B cell (primary cell): ENCODE measurements around the gene RAD23B. TPM values are rescaled to one million over a fixed set of nuclear protein-coding genes. Genes with fewer than 3 reads are reported as not detected.

ENCODE experiments used
- ATAC-seq: fragments of 200-7000 bp; cut with Tn5 transposase; one replicate; pipeline ENCODE4 v1.10.0; 2021; ENCODE audit warnings: low read depth, mild to moderate bottlenecking, moderate number of reproducible peaks, moderate library complexity
- CTCF ChIA-PET: fragments of 350-600 bp; sonication (Branson Sonifier 250); formaldehyde crosslinking; loops from one replicate; lab custom pipeline; 2021; ENCODE audit warnings: antibody characterized with exemption, inconsistent platforms; lab: Charles Lee
- POLR2A ChIA-PET: fragments of 350-600 bp; sonication (Branson Sonifier 250); formaldehyde crosslinking; loops from one replicate; lab custom pipeline; 2021; ENCODE audit warnings: antibody characterized with exemption; lab: Charles Lee
- DNase-seq: peaks from one replicate; pipeline ENCODE4 v3.0.0; 2013
- H2AFZ ChIP-seq: 2 replicates; pipeline ENCODE4 v1.6.1; 2012; ENCODE audit warnings: mild to moderate bottlenecking, low read depth, low read length; ENCODE audit not compliant: insufficient read depth, poor library complexity, severe bottlenecking
- H3K27ac ChIP-seq, 2 donors: 1 replicate in 1 of 2; 2 replicates in 1 of 2; pipeline ENCODE4 v1.5.1; 2012 to 2013; ENCODE audit warnings: low read length in 2 of 2, mild to moderate bottlenecking in 2 of 2, moderate library complexity in 1 of 2
- H3K27me3 ChIP-seq, 4 experiments: fragments of 200-600 bp in 1 of 4; sonication (generic) in 1 of 4; replicated peaks in 1 of 4; 1 replicate in 2 of 4; 2 replicates in 2 of 4; pipeline versions ENCODE4 v1.6.1 to v1.7.0; 2013 to 2016; ENCODE audit warnings: low read length in 3 of 4, mild to moderate bottlenecking in 2 of 4, mixed read lengths in 1 of 4, moderate library complexity in 1 of 4; ENCODE audit not compliant: insufficient read depth in 4 of 4, control insufficient read depth in 3 of 4; ENCODE audit errors: control extremely low read depth in 1 of 4
- H3K36me3 ChIP-seq, 2 experiments: replicated peaks in 1 of 2; 1 replicate in 1 of 2; 2 replicates in 1 of 2; pipeline versions ENCODE4 v1.6.1 to v1.7.1; 2013; ENCODE audit warnings: low read length in 1 of 2; ENCODE audit not compliant: insufficient read depth in 2 of 2, control insufficient read depth in 1 of 2; ENCODE audit errors: control extremely low read depth in 1 of 2, extremely low read depth in 1 of 2
- H3K4me1 ChIP-seq, 2 donors: fragments of 200-600 bp in 1 of 2; sonication (generic) in 1 of 2; 1 replicate in 1 of 2; 2 replicates in 1 of 2; pipeline versions ENCODE4 v1.5.1 to v1.6.1; 2013 to 2017; ENCODE audit warnings: low read length in 2 of 2; ENCODE audit not compliant: control insufficient read depth in 2 of 2, insufficient read depth in 2 of 2
- H3K4me2 ChIP-seq: replicated peaks from 2 replicates; pipeline ENCODE3; 2012; ENCODE audit warnings: mild to moderate bottlenecking, low read depth, low read length; ENCODE audit not compliant: poor library complexity, severe bottlenecking
- H3K4me3 ChIP-seq, 5 experiments: fragments of 200-600 bp in 1 of 5; sonication (generic) in 1 of 5; 1 replicate in 3 of 5; 2 replicates in 2 of 5; pipeline versions ENCODE4 v1.5.1 to v1.7.0; 2011 to 2016; ENCODE audit warnings: low read length in 4 of 5, mild to moderate bottlenecking in 4 of 5, low read depth in 2 of 5, control low read depth in 1 of 5, moderate library complexity in 1 of 5; ENCODE audit not compliant: insufficient read depth in 1 of 5; ENCODE audit errors: control extremely low read depth in 1 of 5, extremely low read depth in 1 of 5
- H3K79me2 ChIP-seq: fragments of 200-600 bp; sonication (generic); one replicate; pipeline ENCODE4 v1.6.0; 2016; ENCODE audit warnings: low read length; ENCODE audit not compliant: control insufficient read depth, insufficient read depth
- H3K9ac ChIP-seq: fragments of 200-600 bp; sonication (generic); 2 replicates; pipeline ENCODE4 v1.6.1; 2017; ENCODE audit warnings: mild to moderate bottlenecking, low read length, moderate library complexity
- H3K9me3 ChIP-seq, 3 donors: one replicate each; pipeline versions ENCODE4 v1.6.1 to v1.7.1; 2013; ENCODE audit warnings: low read length in 2 of 3; ENCODE audit not compliant: control insufficient read depth in 2 of 3, insufficient read depth in 1 of 3; ENCODE audit errors: control extremely low read depth in 1 of 3
- H4K20me1 ChIP-seq: 2 replicates; pipeline ENCODE4 v1.6.0; 2012; ENCODE audit warnings: mild to moderate bottlenecking, low read length; ENCODE audit not compliant: insufficient read depth, control insufficient read depth, poor library complexity, severe bottlenecking
- H3K27ac Mint-ChIP-seq: one replicate; pipeline ENCODE4 v1.8.0; 2021; ENCODE audit warnings: mixed read lengths
- H3K27me3 Mint-ChIP-seq: one replicate; pipeline ENCODE4 v1.8.0; 2021; ENCODE audit warnings: mixed read lengths
- H3K4me1 Mint-ChIP-seq: one replicate; pipeline ENCODE4 v1.8.0; 2021; ENCODE audit warnings: mixed read lengths
- H3K4me3 Mint-ChIP-seq: one replicate; pipeline ENCODE4 v1.8.0; 2021; ENCODE audit warnings: mixed read lengths
- H3K9me3 Mint-ChIP-seq: one replicate; pipeline ENCODE4 v1.8.0; 2022; ENCODE audit warnings: mixed read lengths; ENCODE audit not compliant: insufficient read depth
- EZH2 ChIP-seq: IDR thresholded peaks from 2 replicates; pipeline ENCODE4 v1.6.1; 2012; ENCODE audit warnings: borderline replicate concordance, low read depth, mild to moderate bottlenecking, moderate library complexity, low read length; ENCODE audit not compliant: insufficient read depth, poor library complexity, severe bottlenecking
- WGBS: methylation state at CpG from one replicate; pipeline ENCODE4 v1.1.5; 2013; ENCODE audit warnings: missing lambda C conversion rate; ENCODE audit not compliant: insufficient coverage; 5-methylcytosine and 5-hydroxymethylcytosine counted together
- intact Hi-C: fragments of 100-400 bp; cut with micrococcal nuclease; formaldehyde crosslinking; loops from one replicate; pipeline ENCODE4 v1.10.0; 2022
- polyA plus RNA-seq: library from polyadenylated mRNA; depleted of rRNA; stranded (reverse); fragments of >200 nt; gene quantifications from 2 replicates; pipeline ENCODE4 v1.2.3, GENCODE V29; 2012
- total RNA-seq, 2 donors: library from RNA; stranded (reverse); fragments of 120-200 nt in 1 of 2; gene quantifications; 1 replicate in 1 of 2; 2 replicates in 1 of 2; pipeline versions ENCODE4 v1.2.3 to v1.2.4, GENCODE V29; 2013 to 2022
- TF ChIP-seq, protein P1 (sequence below): fragments of 200-600 bp; IDR thresholded peaks from one replicate; pipeline ENCODE4 v1.8.0; 2022; ENCODE audit warnings: antibody characterized with exemption, mild to moderate bottlenecking

The RAD23B gene
- total and polyA plus RNA-seq, 2 donors (not counting 1 experiment from before 2014, with no cell fraction given), result 36.8 to 78.2 TPM

DNA sequence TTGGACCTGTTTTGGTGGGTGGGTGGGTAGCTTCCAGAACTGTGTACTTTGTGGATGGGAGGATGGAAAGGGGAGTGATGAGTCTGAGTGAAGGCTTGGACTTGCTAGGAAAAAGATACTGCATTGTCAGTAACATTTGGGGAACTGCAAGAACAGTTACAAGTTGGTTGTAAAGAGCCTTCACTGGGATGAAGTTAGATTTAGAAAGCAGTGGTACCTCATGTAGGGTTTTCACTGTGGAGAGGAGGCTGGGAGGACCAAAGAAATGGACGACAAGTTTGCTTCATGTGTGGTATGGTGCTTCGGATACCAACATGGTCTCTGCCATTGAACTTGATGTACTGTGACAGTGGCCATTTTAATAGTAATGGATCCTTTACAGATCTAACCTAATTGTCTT, 50.3 kb downstream of the RAD23B start:
- Mint-ChIP-seq H3K27me3 (no peaks in the 10 kb centered on the region), H3K4me1 (no peaks in the 10 kb centered on the region), H3K4me3 (no peak overlapping the region), H3K9me3 (no peaks in the 10 kb centered on the region), H3K27ac (no peak overlapping the region)
- ATAC-seq (no peak), DNase-seq (no peak)
- no peaks in the 10 kb centered on the region for H3K4me1 ChIP-seq
- H4K20me1 ChIP-seq, result peaks cover 9% of the 10 kb centered on the region
- intact Hi-C loops, result no loop called here
- H2AFZ ChIP-seq, result no peak overlapping the region
- H3K4me3 ChIP-seq, result no peak overlapping the region
- no peaks in the 10 kb centered on the region for H3K79me2 ChIP-seq
- POLR2A ChIA-PET, result no interaction called here
- peaks cover 0 to 45% of the 10 kb centered on the region in 2 experiments for H3K36me3 ChIP-seq
- no CpG with 5 or more reads among the region's 2 CpGs for WGBS
- TF ChIP-seq EZH2, result no peak
- TF ChIP-seq, protein P1, sequence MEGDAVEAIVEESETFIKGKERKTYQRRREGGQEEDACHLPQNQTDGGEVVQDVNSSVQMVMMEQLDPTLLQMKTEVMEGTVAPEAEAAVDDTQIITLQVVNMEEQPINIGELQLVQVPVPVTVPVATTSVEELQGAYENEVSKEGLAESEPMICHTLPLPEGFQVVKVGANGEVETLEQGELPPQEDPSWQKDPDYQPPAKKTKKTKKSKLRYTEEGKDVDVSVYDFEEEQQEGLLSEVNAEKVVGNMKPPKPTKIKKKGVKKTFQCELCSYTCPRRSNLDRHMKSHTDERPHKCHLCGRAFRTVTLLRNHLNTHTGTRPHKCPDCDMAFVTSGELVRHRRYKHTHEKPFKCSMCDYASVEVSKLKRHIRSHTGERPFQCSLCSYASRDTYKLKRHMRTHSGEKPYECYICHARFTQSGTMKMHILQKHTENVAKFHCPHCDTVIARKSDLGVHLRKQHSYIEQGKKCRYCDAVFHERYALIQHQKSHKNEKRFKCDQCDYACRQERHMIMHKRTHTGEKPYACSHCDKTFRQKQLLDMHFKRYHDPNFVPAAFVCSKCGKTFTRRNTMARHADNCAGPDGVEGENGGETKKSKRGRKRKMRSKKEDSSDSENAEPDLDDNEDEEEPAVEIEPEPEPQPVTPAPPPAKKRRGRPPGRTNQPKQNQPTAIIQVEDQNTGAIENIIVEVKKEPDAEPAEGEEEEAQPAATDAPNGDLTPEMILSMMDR, result no peak
- no peaks in the 10 kb centered on the region for H3K27me3 ChIP-seq
- H3K9me3 ChIP-seq, result no peaks in the 10 kb centered on the region
- H3K27ac ChIP-seq, result no peak overlapping the region
- no peak overlapping the region for H3K4me2 ChIP-seq
- CTCF ChIA-PET, result interaction anchor here (1.2 to 10.4 kb wide), 3 partner anchors 8 to 96 kb away, joined by 3 to 336 read pairs (median 14); no protein-coding TSS in a partner anchor
- H3K9ac ChIP-seq, result no peak overlapping the region

DNA sequence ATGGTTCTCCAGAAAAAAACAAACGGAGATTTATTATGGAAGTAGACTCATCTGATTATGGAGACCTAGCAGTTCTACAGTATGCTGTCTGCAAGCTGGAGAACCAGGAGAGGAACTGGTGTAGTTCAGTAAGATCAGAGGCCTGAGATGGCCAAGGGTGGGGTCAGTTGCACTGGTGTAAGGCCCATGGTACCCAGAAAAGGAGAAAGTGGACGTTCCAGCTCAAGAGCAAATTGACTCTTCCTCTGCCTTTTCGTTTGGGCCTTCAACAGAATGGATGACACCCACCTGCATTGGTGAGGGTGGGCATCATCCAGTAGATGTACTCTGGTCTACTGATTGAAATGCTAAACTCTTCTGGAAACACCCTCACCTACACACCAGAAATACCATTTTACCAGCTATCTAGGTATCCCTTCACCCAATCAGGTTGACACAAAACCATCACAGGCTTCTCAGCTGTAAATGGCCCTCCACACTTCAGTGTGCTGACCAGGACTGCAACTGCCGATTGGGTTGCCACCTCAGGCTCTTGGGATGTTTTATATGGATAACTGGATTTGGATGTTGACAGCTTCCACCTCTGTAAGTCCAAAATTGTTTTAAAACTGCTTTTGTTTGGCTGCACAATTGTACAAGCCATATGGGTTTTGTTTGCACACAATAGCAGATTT, 51.2 kb downstream of the RAD23B start:
- Histone ChIP-seq H3K36me3 (peaks cover 0 to 42% of the 10 kb centered on the region in 2 experiments), H3K4me1 (no peaks in the 10 kb centered on the region), H4K20me1 (peaks cover under 1% of the 10 kb centered on the region), H3K4me2 (no peak overlapping the region), H3K27ac (no peak overlapping the region), H3K4me3 (no peak overlapping the region), H3K79me2 (no peaks in the 10 kb centered on the region), H3K27me3 (no peaks in the 10 kb centered on the region), H3K9me3 (no peaks in the 10 kb centered on the region), H2AFZ (no peak overlapping the region), H3K9ac (no peak overlapping the region)
- Mint-ChIP-seq H3K4me1 (no peaks in the 10 kb centered on the region), H3K4me3 (no peak overlapping the region), H3K9me3 (no peaks in the 10 kb centered on the region), H3K27ac (no peak overlapping the region), H3K27me3 (no peaks in the 10 kb centered on the region)
- TF ChIP-seq, protein P1, result no peak
- no peak for TF ChIP-seq EZH2
- intact Hi-C loops, result no loop called here
- ChIA-PET CTCF (interaction anchor here (0.9 to 10.4 kb wide), 3 partner anchors 9 to 97 kb away, joined by 3 to 336 read pairs (median 4); no protein-coding TSS in a partner anchor), POLR2A (no interaction called here)
- ATAC-seq, result no peak
- DNase-seq, result no peak
- 100% methylated on average over 3 of the region's 4 CpGs for WGBS
